Neutrophil (primary cell): ENCODE data around the gene HYI.

ENCODE experiments used
- H3K27ac ChIP-seq: fragments of 200-600 bp; sonication (generic); 2 replicates; pipeline ENCODE4 v1.5.1; 2016; ENCODE audit warnings: mild to moderate bottlenecking, moderate library complexity
- H3K27me3 ChIP-seq: fragments of 200-600 bp; sonication (generic); 2 replicates; pipeline ENCODE4 v1.6.0; 2016; ENCODE audit warnings: mild to moderate bottlenecking
- H3K36me3 ChIP-seq: fragments of 200-600 bp; sonication (generic); 2 replicates; pipeline ENCODE4 v1.5.1; 2017
- H3K4me1 ChIP-seq, 2 experiments: fragments of 200-600 bp in 1 of 2; sonication (generic) in 1 of 2; 1 replicate in 1 of 2; 2 replicates in 1 of 2; pipeline versions ENCODE4 v1.5.1 to v1.6.1; 2013 to 2016; ENCODE audit warnings: low read depth in 1 of 2, low read length in 1 of 2, mild to moderate bottlenecking in 1 of 2, moderate library complexity in 1 of 2; ENCODE audit not compliant: control insufficient read depth in 1 of 2, insufficient read depth in 1 of 2
- H3K4me3 ChIP-seq, 2 experiments: fragments of 200-600 bp in 1 of 2; sonication (generic) in 1 of 2; 1 replicate in 1 of 2; 2 replicates in 1 of 2; pipeline ENCODE4 v1.5.1; 2013 to 2016; ENCODE audit warnings: low read depth in 1 of 2, low read length in 1 of 2, mild to moderate bottlenecking in 1 of 2, moderate library complexity in 1 of 2
- H3K9me3 ChIP-seq: fragments of 200-600 bp; sonication (generic); 2 replicates; pipeline ENCODE4 v1.5.1; 2016
- TF ChIP-seq, protein P1 (sequence below): fragments of 200-600 bp; sonication (generic); IDR thresholded peaks from 2 replicates; pipeline ENCODE4 v1.5.1; 2016; ENCODE audit warnings: antibody characterized with exemption

The HYI gene

GRCh38 chr1:43427524-43427923 lies 26.2 kb downstream of the HYI start:
- Histone ChIP-seq H3K9me3 (no peaks in the 10 kb centered on the region), H3K36me3 (peaks cover 100% of the 10 kb centered on the region), H3K27me3 (no peaks in the 10 kb centered on the region), H3K27ac (no peak overlapping the region), H3K4me1 (no peaks in the 10 kb centered on the region), H3K4me3 (no peak overlapping the region)
- TF ChIP-seq, protein P1, sequence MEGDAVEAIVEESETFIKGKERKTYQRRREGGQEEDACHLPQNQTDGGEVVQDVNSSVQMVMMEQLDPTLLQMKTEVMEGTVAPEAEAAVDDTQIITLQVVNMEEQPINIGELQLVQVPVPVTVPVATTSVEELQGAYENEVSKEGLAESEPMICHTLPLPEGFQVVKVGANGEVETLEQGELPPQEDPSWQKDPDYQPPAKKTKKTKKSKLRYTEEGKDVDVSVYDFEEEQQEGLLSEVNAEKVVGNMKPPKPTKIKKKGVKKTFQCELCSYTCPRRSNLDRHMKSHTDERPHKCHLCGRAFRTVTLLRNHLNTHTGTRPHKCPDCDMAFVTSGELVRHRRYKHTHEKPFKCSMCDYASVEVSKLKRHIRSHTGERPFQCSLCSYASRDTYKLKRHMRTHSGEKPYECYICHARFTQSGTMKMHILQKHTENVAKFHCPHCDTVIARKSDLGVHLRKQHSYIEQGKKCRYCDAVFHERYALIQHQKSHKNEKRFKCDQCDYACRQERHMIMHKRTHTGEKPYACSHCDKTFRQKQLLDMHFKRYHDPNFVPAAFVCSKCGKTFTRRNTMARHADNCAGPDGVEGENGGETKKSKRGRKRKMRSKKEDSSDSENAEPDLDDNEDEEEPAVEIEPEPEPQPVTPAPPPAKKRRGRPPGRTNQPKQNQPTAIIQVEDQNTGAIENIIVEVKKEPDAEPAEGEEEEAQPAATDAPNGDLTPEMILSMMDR = no peak

DNA sequence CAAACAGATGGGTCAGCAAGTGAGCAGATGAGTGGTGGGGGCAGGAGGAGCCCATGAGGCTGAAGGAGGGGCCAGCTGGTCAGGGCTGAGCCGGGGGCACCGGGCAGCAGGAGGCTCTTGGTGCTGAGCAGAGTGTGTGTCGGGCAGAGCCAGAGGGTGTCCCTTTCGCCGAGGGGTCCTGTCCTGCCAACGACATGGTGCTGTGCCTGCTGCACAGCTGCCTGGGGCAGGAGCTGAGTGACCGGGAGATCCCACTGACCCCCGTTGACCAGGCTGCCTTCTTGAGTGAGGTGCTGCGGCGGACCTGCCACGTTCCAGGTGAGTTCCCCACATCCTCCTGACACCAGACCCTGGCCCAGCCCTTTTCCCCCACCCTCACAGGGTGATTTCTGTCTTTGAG lies 27.5 kb downstream of the HYI start:
- TF ChIP-seq, protein P1 = no peak
- Histone ChIP-seq H3K9me3 (no peaks in the 10 kb centered on the region), H3K27me3 (no peaks in the 10 kb centered on the region), H3K4me3 (no peak overlapping the region), H3K4me1 (no peaks in the 10 kb centered on the region), H3K27ac (no peak overlapping the region), H3K36me3 (peaks cover 100% of the 10 kb centered on the region)

- peaks cover 100% of the 10 kb centered on the region for H3K36me3 ChIP-seq
- no peaks in the 10 kb centered on the region for H3K27me3 ChIP-seq
- no peaks in the 10 kb centered on the region for H3K9me3 ChIP-seq
- H3K4me1 ChIP-seq = no peaks in the 10 kb centered on the region
- TF ChIP-seq, protein P1 = no peak
- H3K4me3 ChIP-seq = no peak overlapping the region
- H3K27ac ChIP-seq = no peak overlapping the region
These were observed 28.7 kb downstream of the HYI start for GRCh38 chr1:43425045-43425444.

DNA sequence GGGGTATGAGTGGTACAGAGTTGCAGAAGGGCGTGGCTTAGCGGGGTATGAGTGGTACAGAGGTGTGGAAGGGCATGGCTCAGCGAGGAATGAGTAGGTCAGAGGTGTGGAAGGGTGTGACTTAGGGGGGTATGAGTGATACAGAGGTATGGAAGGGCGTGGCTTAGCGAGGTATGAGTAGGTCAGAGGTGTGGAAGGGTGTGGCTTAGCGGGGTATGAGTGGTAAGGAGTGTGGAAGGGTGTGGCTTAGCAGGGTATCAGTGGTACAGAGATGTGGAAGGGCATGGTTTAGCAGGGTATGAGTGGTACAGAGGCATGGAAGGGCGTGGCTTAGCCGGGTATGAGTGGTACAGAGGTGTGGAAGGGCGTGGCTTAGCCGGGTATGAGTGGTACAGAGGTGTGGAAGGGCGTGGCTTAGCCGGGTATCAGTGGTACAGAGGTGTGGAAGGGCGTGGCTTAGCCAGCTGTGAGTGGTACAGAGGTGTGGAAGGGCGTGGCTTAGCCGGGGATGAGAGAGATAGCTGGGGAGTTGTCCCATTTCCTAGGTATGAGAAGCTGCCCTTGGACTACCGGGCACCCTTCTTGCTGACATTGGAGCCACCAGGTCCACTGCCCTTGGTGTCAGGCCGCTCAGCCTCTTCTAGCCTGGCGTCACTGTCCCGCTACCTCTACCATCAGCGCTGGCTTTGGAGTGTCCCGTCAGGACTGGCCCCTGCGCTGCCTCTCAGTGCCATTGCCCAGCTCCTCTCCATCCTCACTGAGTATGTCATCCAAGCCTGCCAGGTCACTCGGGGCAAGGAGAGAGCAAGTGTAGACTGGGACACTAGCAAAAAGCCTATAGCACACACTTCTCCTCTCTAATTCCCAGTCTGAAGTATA lies 29.8 kb downstream of the HYI start:
- TF ChIP-seq, protein P1 = no peak
- no peak overlapping the region for H3K4me3 ChIP-seq
- H3K27ac ChIP-seq = no peak overlapping the region
- peaks cover 100% of the 10 kb centered on the region for H3K36me3 ChIP-seq
- no peaks in the 10 kb centered on the region for H3K9me3 ChIP-seq
- no peaks in the 10 kb centered on the region for H3K4me1 ChIP-seq
- no peaks in the 10 kb centered on the region for H3K27me3 ChIP-seq

GRCh38 chr1:43422995-43423671 lies 30.6 kb downstream of the HYI start:
- no peaks in the 10 kb centered on the region for H3K9me3 ChIP-seq
- TF ChIP-seq, protein P1 = no peak
- H3K4me1 ChIP-seq = no peaks in the 10 kb centered on the region
- H3K4me3 ChIP-seq = no peak overlapping the region
- no peak overlapping the region for H3K27ac ChIP-seq
- no peaks in the 10 kb centered on the region for H3K27me3 ChIP-seq
- H3K36me3 ChIP-seq = peaks cover 100% of the 10 kb centered on the region
